ENCODE measurements around the gene MYO1D.

The MYO1D gene

GRCh38 chr17:32569171-32570080 is 307.5 kb downstream of the MYO1D start:
- DNase-seq (ENCODE audit: low spot score), result no peak

DNA sequence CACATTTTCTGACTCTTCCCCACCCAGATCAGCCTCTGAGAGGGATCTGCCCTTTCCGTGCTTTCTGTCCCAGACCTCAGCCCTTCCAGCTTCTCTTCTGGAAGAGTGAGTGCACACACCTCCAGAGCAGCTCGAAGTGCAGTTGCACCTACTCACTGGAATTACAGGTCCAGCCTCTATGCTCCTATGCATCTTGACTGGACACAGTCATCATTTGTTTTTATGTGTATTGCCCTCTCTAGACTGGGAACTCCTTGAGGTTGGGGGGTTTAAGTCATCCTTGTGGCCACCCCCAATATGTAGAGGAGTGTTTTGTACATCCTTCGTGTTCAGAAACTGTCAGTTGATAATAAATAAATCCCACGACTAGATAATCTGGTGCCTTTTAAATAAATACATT is 308.2 kb downstream of the MYO1D start:
- DNase-seq (ENCODE audit: low spot score), result no peak

- no peak for DNase-seq (ENCODE audit: low spot score)
These were observed 309.4 kb downstream of the MYO1D start for GRCh38 chr17:32567511-32567910.

DNA sequence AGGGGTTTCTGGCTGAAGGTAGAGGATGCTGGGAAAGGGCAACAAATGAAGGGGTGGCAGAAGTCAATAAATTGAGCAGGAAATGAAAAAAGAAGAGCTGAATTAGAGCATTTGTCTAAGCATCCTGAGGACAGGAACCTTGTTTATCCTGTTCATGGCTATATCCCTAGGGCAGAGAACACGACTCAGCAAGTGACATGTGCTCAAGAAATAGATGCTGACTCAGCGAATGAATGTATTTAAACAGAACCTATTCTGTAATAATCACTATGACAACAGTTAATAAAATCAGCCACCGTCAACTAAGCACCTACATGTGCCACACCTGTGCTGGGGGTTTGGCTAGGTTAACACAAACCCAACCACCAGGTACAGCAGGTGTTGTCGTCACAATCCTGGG is 309.8 kb downstream of the MYO1D start:
- DNase-seq (ENCODE audit: low spot score), result no peak

DNA sequence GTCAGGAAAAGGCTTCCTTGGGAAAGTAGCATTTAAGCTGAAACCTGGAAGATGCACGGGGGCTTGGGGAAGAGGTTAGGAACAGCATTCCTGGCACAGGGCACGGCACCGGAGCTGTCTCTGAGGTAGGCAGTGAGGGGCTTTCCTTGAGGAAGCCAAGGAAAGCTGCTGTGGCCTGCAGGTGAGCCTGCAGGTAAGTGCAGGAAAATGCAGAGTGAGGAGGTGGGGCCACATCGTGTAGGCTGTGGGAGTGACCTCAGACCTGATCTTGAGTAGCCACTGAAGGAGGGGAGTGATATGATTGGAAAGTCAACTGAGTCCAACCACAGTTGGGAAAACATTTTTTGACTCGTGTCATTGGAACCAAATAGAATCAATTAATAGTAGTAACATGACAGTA is 310.6 kb downstream of the MYO1D start:
- DNase-seq (ENCODE audit: low spot score), result no peak

- DNase-seq (ENCODE audit: low spot score), result no peak
These were observed 311.5 kb downstream of the MYO1D start for GRCh38 chr17:32565401-32565800.

DNA sequence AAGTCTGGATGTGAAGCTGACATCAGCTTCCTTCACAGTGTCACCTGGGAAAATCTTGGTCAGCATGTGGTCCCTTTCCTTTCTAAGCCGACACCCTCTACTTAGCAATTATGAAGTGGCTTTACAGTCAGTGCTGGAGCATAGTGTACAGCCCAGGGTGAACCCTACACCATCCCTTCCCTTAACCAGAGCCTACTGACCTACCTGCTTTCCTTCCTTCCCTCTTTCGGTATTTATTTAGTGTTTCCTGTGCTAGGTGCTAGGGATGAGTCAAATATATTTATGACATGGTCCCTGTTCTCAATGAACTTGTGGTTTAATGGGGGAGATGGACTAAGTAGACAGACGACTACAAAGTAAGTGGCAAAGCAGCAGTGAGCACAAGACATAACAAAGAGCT is 312.6 kb downstream of the MYO1D start:
- no peak for DNase-seq (ENCODE audit: low spot score)

GRCh38 chr17:32563583-32563982 is 313.3 kb downstream of the MYO1D start:
- DNase-seq (ENCODE audit: low spot score), result no peak

DNA sequence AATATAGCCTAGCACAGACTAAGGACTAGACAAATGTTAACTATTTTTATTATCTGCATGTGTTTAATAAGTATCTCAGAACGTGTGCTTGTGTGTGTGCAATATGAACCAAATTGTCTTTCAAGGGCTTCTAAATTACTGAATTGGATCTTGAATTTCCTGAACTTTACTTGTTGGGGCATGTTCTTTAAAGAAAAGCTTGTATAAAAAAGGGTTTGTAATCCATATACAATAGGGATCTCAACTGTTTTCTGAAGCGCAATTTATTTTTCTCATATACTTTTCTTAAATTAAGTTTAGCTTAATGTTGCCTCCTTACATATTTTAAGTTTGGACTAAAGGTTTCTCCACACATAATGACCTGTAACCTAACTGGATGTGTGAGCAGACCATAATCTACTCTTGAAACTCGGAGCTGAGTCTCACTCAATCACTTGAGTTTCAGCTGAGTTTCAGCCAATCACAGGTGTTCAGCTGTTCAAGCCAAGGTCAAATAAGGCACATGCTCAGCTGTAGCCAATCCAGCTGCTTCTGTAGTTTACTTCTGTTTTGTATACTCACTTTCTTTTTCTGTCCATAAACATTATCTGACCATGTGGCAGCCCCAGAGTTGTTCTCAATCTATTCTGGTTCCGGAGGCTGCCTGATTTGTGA is 317.8 kb downstream of the MYO1D start:
- DNase-seq (ENCODE audit: low spot score), result no peak

DNA sequence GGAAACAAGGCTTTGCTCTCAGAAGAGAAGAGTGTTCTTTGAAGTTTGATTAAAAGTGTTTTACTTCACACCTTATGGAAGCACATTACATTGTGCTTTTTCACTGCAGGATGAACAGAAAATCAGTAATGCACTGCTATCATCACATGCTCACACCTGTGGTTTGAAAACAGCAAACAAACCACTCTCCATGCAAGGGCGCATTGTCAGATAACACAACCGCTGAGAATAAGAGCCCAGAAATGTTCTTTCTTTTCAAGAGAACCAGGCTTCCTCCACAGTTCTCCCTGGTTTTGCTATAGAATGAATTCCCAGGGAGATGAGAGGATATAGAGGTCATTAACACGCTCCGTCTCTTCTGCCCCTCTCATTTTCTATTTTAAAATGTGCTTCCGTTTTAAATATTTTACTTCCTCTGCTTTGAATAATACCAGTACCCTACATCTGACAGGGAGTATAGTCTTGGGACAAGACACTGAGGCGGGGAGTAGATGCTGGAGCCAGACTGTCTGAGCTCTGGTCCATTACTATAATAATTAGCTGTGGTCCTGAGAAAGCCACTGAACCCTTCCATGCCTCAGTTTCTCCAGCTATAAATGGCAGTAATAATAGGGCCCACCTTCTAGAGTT is 318.5 kb downstream of the MYO1D start:
- DNase-seq (ENCODE audit: low spot score), result no peak

- no peak for DNase-seq (ENCODE audit: low spot score)
These were observed 321.2 kb downstream of the MYO1D start for GRCh38 chr17:32555611-32556310.

GRCh38 chr17:32553168-32553567 is 323.8 kb downstream of the MYO1D start:
- DNase-seq (ENCODE audit: low spot score), result no peak

DNA sequence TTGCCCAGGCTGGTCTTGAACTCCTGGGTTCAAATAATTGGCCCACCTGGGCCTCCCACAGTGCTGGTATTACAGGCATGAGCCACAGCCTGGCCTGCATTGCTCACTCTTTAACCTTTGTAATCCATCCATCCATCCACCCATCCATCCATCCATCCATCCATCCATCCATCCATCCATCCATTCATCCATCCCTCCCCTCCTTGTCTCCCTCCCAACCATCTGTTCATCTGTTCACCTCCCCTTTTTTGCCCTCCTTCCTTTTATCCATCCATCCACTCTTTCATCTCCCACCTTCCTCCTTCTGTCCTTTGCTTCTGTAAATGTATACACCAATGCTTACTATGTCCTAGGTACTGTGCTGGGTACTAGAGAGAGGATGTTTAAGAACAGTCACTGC is 324.6 kb downstream of the MYO1D start:
- DNase-seq (ENCODE audit: low spot score), result no peak

GRCh38 chr17:32551186-32551955 is 325.6 kb downstream of the MYO1D start:
- no peak for DNase-seq (ENCODE audit: low spot score)

DNA sequence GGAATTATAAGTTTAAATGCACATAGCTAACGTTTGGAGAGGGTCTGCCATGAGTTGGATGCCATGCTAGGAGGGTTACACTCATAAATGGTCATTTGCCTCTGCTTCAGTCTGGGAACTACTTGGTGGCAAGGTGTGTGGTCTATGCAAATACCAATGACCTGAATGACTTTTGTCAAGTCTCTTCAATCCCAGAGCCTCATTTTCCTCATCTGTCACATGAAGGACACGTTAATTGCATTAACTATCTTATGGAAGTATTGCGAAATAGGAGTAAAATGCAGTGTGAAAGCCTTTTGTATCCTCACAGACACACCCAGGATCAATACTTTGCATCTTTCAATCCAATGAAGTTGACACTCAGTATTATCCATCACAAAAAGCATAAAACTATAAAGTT is 327.4 kb downstream of the MYO1D start:
- no peak for DNase-seq (ENCODE audit: low spot score)

- no peak for DNase-seq (ENCODE audit: low spot score)
These were observed 330.9 kb downstream of the MYO1D start for GRCh38 chr17:32546031-32546444.

DNA sequence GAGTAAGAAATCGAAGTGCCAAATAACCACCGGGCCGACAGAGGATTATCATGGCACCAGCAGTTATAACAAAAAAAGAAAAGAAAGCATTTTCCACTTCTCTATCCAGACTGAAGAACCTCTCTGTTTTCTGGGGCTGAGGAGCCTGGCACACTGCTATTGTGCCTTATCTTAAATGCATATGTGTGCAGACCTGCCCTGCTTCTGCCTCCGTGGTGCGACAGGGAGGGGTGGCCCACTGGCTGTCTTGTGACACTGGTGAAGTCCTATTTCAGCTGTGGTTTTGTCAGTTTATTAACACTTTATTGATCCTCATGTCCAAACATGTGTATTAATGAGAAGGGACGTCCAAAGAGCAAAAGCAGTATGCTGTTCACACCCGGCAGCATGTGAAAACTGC is 334.7 kb downstream of the MYO1D start:
- no peak for DNase-seq (ENCODE audit: low spot score)

GRCh38 chr17:32541640-32542039 is 335.3 kb downstream of the MYO1D start:
- DNase-seq (ENCODE audit: low spot score), result no peak

GRCh38 chr17:32536736-32537643 is 339.9 kb downstream of the MYO1D start:
- DNase-seq (ENCODE audit: low spot score), result no peak

GRCh38 chr17:32533296-32533695 is 343.6 kb downstream of the MYO1D start:
- DNase-seq (ENCODE audit: low spot score), result no peak

DNA sequence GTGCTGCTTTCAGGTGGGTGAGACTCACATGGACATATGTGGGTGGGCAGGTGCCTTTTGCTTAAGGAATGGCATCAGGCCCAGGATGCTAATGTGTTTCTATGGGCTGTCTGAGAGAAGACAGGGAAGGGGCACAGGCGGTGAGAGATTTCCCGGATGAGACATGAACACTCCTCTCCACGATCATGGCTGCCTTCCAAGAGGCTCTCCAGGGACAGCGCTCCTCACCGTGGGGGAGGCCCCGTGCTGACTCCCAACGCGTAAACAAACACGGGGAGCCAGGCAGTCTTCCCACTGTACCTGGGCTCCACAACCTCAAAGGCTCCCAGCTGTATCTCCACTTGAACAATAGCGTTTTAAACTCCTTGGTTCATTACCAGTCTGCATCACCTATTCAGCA is 347.3 kb downstream of the MYO1D start:
- no peak for DNase-seq (ENCODE audit: low spot score)
